Transverse colon (tissue), 4 donors: Measurements from ENCODE around the gene DCAF10. TPM values are rescaled to one million over a fixed set of nuclear protein-coding genes. Genes with fewer than 3 reads are reported as not detected.
"Not testable (repeated sequence)": the region's sequence is repeated elsewhere in the genome, so short reads cannot be mapped to it uniquely, and the experiment has no call there.

Experiments
- DNase-seq: peaks from one replicate; pipeline ENCODE4 v3.0.0-alpha.2; 2019
- H3K27ac ChIP-seq, 4 donors: fragments of 200-600 bp; sonication (generic); 2 replicates each; pipeline ENCODE4 v1.5.1; 2016 to 2018; ENCODE audit warnings: inconsistent platforms in 4 of 4
- H3K27me3 ChIP-seq: fragments of 200-600 bp; sonication (generic); 2 replicates; pipeline ENCODE4 v1.5.1; 2017; ENCODE audit warnings: inconsistent platforms
- H3K36me3 ChIP-seq, 4 donors: fragments of 200-600 bp; sonication (generic); 2 replicates each; pipeline ENCODE4 v1.5.1; 2017 to 2019; ENCODE audit warnings: inconsistent platforms in 4 of 4
- H3K4me1 ChIP-seq, 4 donors: fragments of 200-600 bp; sonication (generic); 2 replicates each; pipeline ENCODE4 v1.5.1; 2017 to 2020; ENCODE audit warnings: inconsistent platforms in 4 of 4
- H3K4me3 ChIP-seq, 4 donors: fragments of 200-600 bp; sonication (generic); 1 replicate in 1 of 4; 2 replicates in 3 of 4; pipeline versions ENCODE4 v1.5.1 to v1.6.1; 2017 to 2019; ENCODE audit warnings: inconsistent platforms in 4 of 4
- H3K9me3 ChIP-seq, 2 donors: fragments of 200-600 bp; sonication (generic); 2 replicates each; pipeline ENCODE4 v1.5.1; 2017 to 2019; ENCODE audit warnings: inconsistent platforms in 2 of 2
- EP300 ChIP-seq: sonication (generic); formaldehyde crosslinking; IDR thresholded peaks from one replicate; pipeline ENCODE4 v1.6.1; 2017; ENCODE audit warnings: antibody characterized with exemption, low read depth
- POLR2A ChIP-seq: fragments of 450-650 bp; IDR thresholded peaks from one replicate; pipeline ENCODE4 v1.6.1; 2016; ENCODE audit warnings: antibody characterized with exemption, mild to moderate bottlenecking, moderate library complexity
- POLR2AphosphoS5 ChIP-seq, 3 donors: sonication (generic); formaldehyde crosslinking; IDR thresholded peaks; one replicate each; pipeline ENCODE4 v1.6.1; 2016; ENCODE audit warnings: antibody characterized with exemption in 3 of 3
- WGBS, 2 donors: methylation state at CpG; one replicate each; pipeline ENCODE4 v1.1.5; 2018; ENCODE audit warnings: low coverage in 1 of 2; 5-methylcytosine and 5-hydroxymethylcytosine counted together
- in situ Hi-C, 4 donors: fragments of 200-750 bp; cut with MboI; loops; one replicate each; pipeline versions ENCODE4 v1.15.0 to v1.15.1; 2017; ENCODE audit warnings: low sequenced_read_pairs in 3 of 4, low pct_ligation_motif_present in 1 of 4, low pct_unique_long_range_greater_than_20kb in 1 of 4
- intact Hi-C: fragments of 100-400 bp; cut with DNase I; formaldehyde crosslinking; loops from one replicate; pipeline ENCODE4 v1.15.1; 2023; ENCODE audit warnings: low total_unique reads
- total RNA-seq, 4 donors: library from RNA; depleted of rRNA; stranded (reverse); fragments of >200 nt; gene quantifications; one replicate each; pipeline ENCODE4 v1.1.0, GENCODE V29; 2016
- TF ChIP-seq, protein P1 (sequence below), 5 experiments: fragments of 200-600 bp in 3 of 5; fragments of 450-650 bp in 2 of 5; sonication (generic) in 3 of 5; IDR thresholded peaks; 1 replicate in 2 of 5; 2 replicates in 3 of 5; pipeline ENCODE4 v1.5.1; 2016 to 2017; ENCODE audit warnings: antibody characterized with exemption in 5 of 5, inconsistent platforms in 3 of 5, mild to moderate bottlenecking in 2 of 5, moderate library complexity in 1 of 5

The DCAF10 gene
- total RNA-seq, 4 donors from 2014 or later, result 12.0 to 493 (median 34.2) TPM

- TF ChIP-seq POLR2AphosphoS5 (IDR thresholded peaks at IDR 0.05) (no peak), EP300 (no peak), POLR2A (no peak)
- TF ChIP-seq, protein P1, sequence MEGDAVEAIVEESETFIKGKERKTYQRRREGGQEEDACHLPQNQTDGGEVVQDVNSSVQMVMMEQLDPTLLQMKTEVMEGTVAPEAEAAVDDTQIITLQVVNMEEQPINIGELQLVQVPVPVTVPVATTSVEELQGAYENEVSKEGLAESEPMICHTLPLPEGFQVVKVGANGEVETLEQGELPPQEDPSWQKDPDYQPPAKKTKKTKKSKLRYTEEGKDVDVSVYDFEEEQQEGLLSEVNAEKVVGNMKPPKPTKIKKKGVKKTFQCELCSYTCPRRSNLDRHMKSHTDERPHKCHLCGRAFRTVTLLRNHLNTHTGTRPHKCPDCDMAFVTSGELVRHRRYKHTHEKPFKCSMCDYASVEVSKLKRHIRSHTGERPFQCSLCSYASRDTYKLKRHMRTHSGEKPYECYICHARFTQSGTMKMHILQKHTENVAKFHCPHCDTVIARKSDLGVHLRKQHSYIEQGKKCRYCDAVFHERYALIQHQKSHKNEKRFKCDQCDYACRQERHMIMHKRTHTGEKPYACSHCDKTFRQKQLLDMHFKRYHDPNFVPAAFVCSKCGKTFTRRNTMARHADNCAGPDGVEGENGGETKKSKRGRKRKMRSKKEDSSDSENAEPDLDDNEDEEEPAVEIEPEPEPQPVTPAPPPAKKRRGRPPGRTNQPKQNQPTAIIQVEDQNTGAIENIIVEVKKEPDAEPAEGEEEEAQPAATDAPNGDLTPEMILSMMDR (IDR thresholded peaks at IDR 0.05), result no peak
- Histone ChIP-seq H3K27ac (no peak overlapping the region), H3K4me3 (no peak overlapping the region), H3K4me1 (peaks cover 5 to 9% (median 7%) of the 10 kb centered on the region in 4 donors), H3K36me3 (no peaks in the 10 kb centered on the region), H3K27me3 (no peaks in the 10 kb centered on the region), H3K9me3 (no peaks in the 10 kb centered on the region)
- 96 to 100% methylated on average over 1 to 3 of the region's 3 CpGs for WGBS, 2 donors
- intact Hi-C loops, result no loop called here
- in situ Hi-C loops, result loop anchor here (5.0 to 25.0 kb wide), 8 partner anchors 153 to 503 kb away; partner anchors contain the start of genes TOMM5 (in 2 of the 4), FBXO10 (in 1 of the 4), IGFBPL1 (in 1 of the 4) and POLR1E (in 1 of the 4)
- DNase-seq, result no peak
Observed at GRCh38 chr9:37909326-37909725, 108.7 kb downstream of the DCAF10 start.

DNA sequence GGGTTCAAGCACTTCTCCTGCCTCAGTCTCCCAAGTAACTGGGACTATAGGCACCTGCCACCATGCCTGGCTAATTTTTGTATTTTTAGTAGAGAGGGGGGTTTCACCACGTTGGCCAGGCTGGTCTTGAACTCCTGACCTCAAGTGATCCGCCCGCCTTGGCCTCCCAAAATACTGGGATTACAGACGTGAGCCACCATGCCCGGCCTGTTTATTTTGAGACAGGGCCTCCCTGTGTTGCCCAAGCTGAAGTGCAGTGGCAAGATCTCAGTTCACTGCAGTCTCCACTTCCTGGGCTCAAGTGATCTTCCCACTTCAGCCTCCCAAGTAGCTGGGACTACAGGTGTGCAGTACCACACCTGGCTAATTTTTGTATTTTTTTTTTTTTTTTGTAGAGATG lies 109.2 kb downstream of the DCAF10 start:
- in situ Hi-C loops, result loop anchor here (5.0 to 25.0 kb wide), 9 partner anchors 152 to 502 kb away; partner anchors contain the start of genes TOMM5 (in 2 of the 4), FBXO10 (in 1 of the 4), IGFBPL1 (in 1 of the 4) and POLR1E (in 1 of the 4)
- H3K27me3 ChIP-seq, H3K4me3 ChIP-seq, H3K27ac ChIP-seq, H3K9me3 ChIP-seq, H3K4me1 ChIP-seq, H3K36me3 ChIP-seq, DNase-seq: not testable (repeated sequence)
- 80% methylated on average over 5 of the region's 5 CpGs; no CpG with 5 or more reads in 1 of the 2 donors for WGBS, 2 donors
- intact Hi-C loops, result loop anchor here (5.0 to 10.0 kb wide), 4 partner anchors 55 to 455 kb away; no protein-coding TSS in a partner anchor

GRCh38 chr9:37910271-37910670 lies 109.7 kb downstream of the DCAF10 start:
- intact Hi-C loops (loop anchor here (5.0 to 10.0 kb wide), 4 partner anchors 55 to 455 kb away; no protein-coding TSS in a partner anchor), in situ Hi-C loops (loop anchor here (10.0 to 25.0 kb wide), 7 partner anchors 152 to 502 kb away; partner anchors contain the start of genes FBXO10 (in 1 of the 4), IGFBPL1 (in 1 of the 4), POLR1E (in 1 of the 4) and SHB (in 1 of the 4))
- Histone ChIP-seq H3K4me3 (no peak overlapping the region), H3K9me3 (no peaks in the 10 kb centered on the region), H3K27me3 (no peaks in the 10 kb centered on the region), H3K4me1 (peaks cover 0 to under 1% (median 0%) of the 10 kb centered on the region in 4 donors), H3K27ac (no peak overlapping the region), H3K36me3 (no peaks in the 10 kb centered on the region)
- TF ChIP-seq POLR2AphosphoS5 (IDR thresholded peaks at IDR 0.05) (no peak), POLR2A (no peak), EP300 (no peak)
- TF ChIP-seq, protein P1 (IDR thresholded peaks at IDR 0.05), result no peak
- 80 to 83% methylated on average over 1 to 4 of the region's 4 CpGs for whole genome bisulfite sequencing, 2 donors
- DNase-seq, result no peak

- in situ Hi-C loops, result loop anchor here (10.0 to 25.0 kb wide), 7 partner anchors 151 to 501 kb away; partner anchors contain the start of genes FBXO10 (in 1 of the 4), IGFBPL1 (in 1 of the 4), POLR1E (in 1 of the 4) and SHB (in 1 of the 4)
- TF ChIP-seq EP300 (no peak), POLR2AphosphoS5 (IDR thresholded peaks at IDR 0.05) (no peak), POLR2A (no peak)
- TF ChIP-seq, protein P1 (IDR thresholded peaks at IDR 0.05), result no peak
- no peak for DNase-seq
- Histone ChIP-seq H3K27ac (no peak overlapping the region), H3K36me3 (no peaks in the 10 kb centered on the region), H3K4me3 (no peak overlapping the region), H3K4me1 (no peaks in the 10 kb centered on the region), H3K9me3 (no peaks in the 10 kb centered on the region), H3K27me3 (no peaks in the 10 kb centered on the region)
- intact Hi-C loops, result loop anchor here (5.0 to 10.0 kb wide), 4 partner anchors 54 to 454 kb away; no protein-coding TSS in a partner anchor
- WGBS, 2 donors, result 75 to 93% methylated on average over 2 to 6 of the region's 6 CpGs
Observed at GRCh38 chr9:37911271-37911681, 110.7 kb downstream of the DCAF10 start.
